Liver (tissue), 9 donors: Measurements from ENCODE around the gene ATP6V0D1. TPM values are rescaled to one million over a fixed set of nuclear protein-coding genes. Genes with fewer than 3 reads are reported as not detected.

Experiments used
- DNase-seq: peaks from one replicate; pipeline ENCODE4 v3.0.0-alpha.2; 2017; ENCODE audit warnings: low spot score
- H3K27ac ChIP-seq, 2 donors: one replicate each; pipeline ENCODE4 v1.7.0; 2013; ENCODE audit warnings: inconsistent platforms in 2 of 2, low read length in 2 of 2, control low read depth in 1 of 2, low read depth in 1 of 2, mild to moderate bottlenecking in 1 of 2
- H3K27me3 ChIP-seq, 4 donors: one replicate each; pipeline versions ENCODE4 v1.6.1 to v1.7.0; 2013; ENCODE audit warnings: low read length in 3 of 4, inconsistent platforms in 1 of 4, mild to moderate bottlenecking in 1 of 4, moderate library complexity in 1 of 4; ENCODE audit not compliant: control insufficient read depth in 4 of 4, insufficient read depth in 4 of 4
- H3K36me3 ChIP-seq, 4 donors: one replicate each; pipeline versions ENCODE4 v1.6.1 to v1.7.0; 2013; ENCODE audit warnings: low read length in 3 of 4, mild to moderate bottlenecking in 3 of 4, low read depth in 1 of 4, moderate library complexity in 1 of 4; ENCODE audit not compliant: control insufficient read depth in 4 of 4, insufficient read depth in 3 of 4
- H3K4me1 ChIP-seq, 4 donors: one replicate each; pipeline versions ENCODE4 v1.6.1 to v1.7.0; 2013; ENCODE audit warnings: low read length in 3 of 4, mild to moderate bottlenecking in 3 of 4, moderate library complexity in 1 of 4; ENCODE audit not compliant: control insufficient read depth in 4 of 4, insufficient read depth in 4 of 4
- H3K4me3 ChIP-seq, 3 donors: one replicate each; pipeline versions ENCODE4 v1.6.1 to v1.7.0; 2013; ENCODE audit warnings: low read length in 3 of 3, control low read depth in 1 of 3, low read depth in 1 of 3, mild to moderate bottlenecking in 1 of 3
- H3K9ac ChIP-seq, 2 donors: one replicate each; pipeline ENCODE4 v1.7.0; 2013; ENCODE audit warnings: low read length in 2 of 2, mild to moderate bottlenecking in 2 of 2, moderate library complexity in 2 of 2, control low read depth in 1 of 2, low read depth in 1 of 2
- H3K9me3 ChIP-seq, 4 donors: one replicate each; pipeline versions ENCODE4 v1.6.1 to v1.7.0; 2013; ENCODE audit warnings: low read length in 3 of 4; ENCODE audit not compliant: control insufficient read depth in 4 of 4
- EGR1 ChIP-seq, 2 donors: IDR thresholded peaks; 2 replicates each; pipeline ENCODE4 v1.6.1; 2016 to 2018; ENCODE audit warnings: antibody characterized with exemption in 2 of 2, low read depth in 2 of 2
- GABPA ChIP-seq, 2 donors: IDR thresholded peaks in 1 of 2; conservative IDR thresholded peaks in 1 of 2; 2 replicates each; pipeline ENCODE4 v1.6.1; 2016; ENCODE audit warnings: antibody characterized with exemption in 2 of 2, mild to moderate bottlenecking in 1 of 2, moderate library complexity in 1 of 2
- HNF4G ChIP-seq: IDR thresholded peaks from 2 replicates; pipeline ENCODE4 v1.6.1; 2016; ENCODE audit warnings: antibody characterized with exemption
- NR2F2 ChIP-seq: IDR thresholded peaks from 2 replicates; pipeline ENCODE4 v1.6.1; 2016; ENCODE audit warnings: antibody characterized with exemption
- RXRA ChIP-seq, 2 donors: IDR thresholded peaks; 2 replicates each; pipeline ENCODE4 v1.6.1; 2017 to 2018; ENCODE audit warnings: antibody characterized with exemption in 2 of 2, mild to moderate bottlenecking in 1 of 2
- WGBS: extraction: QIAGEN DNeasy Blood & Tissue Kit; methylation state at CpG from one replicate; pipeline ENCODE4 v1.1.7; 2013; 5-methylcytosine and 5-hydroxymethylcytosine counted together
- polyA plus RNA-seq, 2 donors: library from polyadenylated mRNA; stranded (reverse) in 1 of 2; unstranded in 1 of 2; fragments of 200-250 nt in 1 of 2; fragments of >200 nt in 1 of 2; fragmentation: Nextera tagmentation in 1 of 2; extraction: Ambion mirVana in 1 of 2; gene quantifications; one replicate each; pipeline versions ENCODE4 v1.2.1 to v1.2.3, GENCODE V29; 2013 to 2015
- total RNA-seq, 2 donors: library from RNA; depleted of rRNA; stranded (reverse); fragments of >200 nt; gene quantifications; one replicate each; pipeline ENCODE4 v1.2.3, GENCODE V29; 2014
- TF ChIP-seq, protein P1 (sequence below): fragments of 150-350 bp; IDR thresholded peaks from 2 replicates; pipeline ENCODE4 v1.5.1; 2017; ENCODE audit warnings: improper control_type of control experiment, low read depth, low read length; ENCODE audit not compliant: missing input control
- TF ChIP-seq, protein P2 (sequence below): IDR thresholded peaks from 2 replicates; pipeline ENCODE4 v1.6.1; 2016; ENCODE audit warnings: antibody characterized with exemption
- TF ChIP-seq, protein P3 (sequence below): IDR thresholded peaks from 2 replicates; pipeline ENCODE4 v1.6.1; 2016; ENCODE audit warnings: antibody characterized with exemption, mild to moderate bottlenecking
- donor health status: healthy.
- donor health status: healthy.
- donor health status: healthy.
- donor health status: healthy.
- donor health status: healthy.

Gene ATP6V0D1
- total and polyA plus RNA-seq, 4 donors, result 47.6 to 80.2 (median 66.6) TPM

DNA sequence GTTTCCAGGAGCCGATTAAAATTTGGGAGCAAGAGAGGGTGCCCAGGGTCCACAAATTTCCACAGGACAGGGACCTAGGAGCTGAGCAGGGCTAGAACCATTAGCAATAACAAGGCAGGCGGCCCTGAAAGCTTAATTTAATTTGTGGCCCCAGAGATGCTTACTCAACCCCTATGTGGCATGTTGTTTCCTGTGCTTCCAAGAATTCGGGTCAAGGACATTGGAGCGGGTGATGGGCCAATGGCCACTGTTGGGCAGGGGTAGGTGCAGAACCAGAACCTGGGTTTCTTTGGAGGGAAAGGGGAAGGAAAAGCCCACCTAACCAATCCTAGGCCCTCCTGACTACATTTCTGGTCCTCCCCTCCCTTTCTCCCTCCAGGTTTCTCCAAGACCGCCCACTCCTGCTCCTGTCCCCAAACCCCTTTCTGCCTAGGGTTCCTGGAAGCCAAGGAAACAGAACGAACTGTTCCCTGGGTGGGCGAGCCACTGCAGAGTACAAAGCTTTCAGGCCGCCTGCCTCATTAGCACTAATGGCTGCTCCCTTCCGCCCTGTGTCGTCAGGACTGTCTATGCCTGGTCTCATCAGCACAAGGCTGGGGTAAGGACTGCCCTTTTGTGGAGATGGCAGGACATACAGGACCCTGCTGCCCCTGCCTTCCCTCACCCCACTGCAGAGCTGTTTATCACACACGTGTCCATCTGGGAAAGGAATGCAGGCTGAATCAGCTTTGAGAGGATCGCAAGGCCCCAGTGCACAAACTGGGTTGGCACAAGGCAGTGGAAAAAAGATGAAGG is 3.0 kb upstream of the ATP6V0D1 start:
- Histone ChIP-seq H3K36me3 (peaks cover 0 to 7% (median 1%) of the 10 kb centered on the region in 4 donors), H3K4me1 (peaks cover 8 to 43% (median 35%) of the 10 kb centered on the region in 4 donors), H3K27me3 (no peaks in the 10 kb centered on the region), H3K27ac (no peak overlapping the region), H3K9ac (no peak overlapping the region), H3K9me3 (no peaks in the 10 kb centered on the region), H3K4me3 (no peak overlapping the region)
- no peak for DNase-seq
- TF ChIP-seq, protein P1, sequence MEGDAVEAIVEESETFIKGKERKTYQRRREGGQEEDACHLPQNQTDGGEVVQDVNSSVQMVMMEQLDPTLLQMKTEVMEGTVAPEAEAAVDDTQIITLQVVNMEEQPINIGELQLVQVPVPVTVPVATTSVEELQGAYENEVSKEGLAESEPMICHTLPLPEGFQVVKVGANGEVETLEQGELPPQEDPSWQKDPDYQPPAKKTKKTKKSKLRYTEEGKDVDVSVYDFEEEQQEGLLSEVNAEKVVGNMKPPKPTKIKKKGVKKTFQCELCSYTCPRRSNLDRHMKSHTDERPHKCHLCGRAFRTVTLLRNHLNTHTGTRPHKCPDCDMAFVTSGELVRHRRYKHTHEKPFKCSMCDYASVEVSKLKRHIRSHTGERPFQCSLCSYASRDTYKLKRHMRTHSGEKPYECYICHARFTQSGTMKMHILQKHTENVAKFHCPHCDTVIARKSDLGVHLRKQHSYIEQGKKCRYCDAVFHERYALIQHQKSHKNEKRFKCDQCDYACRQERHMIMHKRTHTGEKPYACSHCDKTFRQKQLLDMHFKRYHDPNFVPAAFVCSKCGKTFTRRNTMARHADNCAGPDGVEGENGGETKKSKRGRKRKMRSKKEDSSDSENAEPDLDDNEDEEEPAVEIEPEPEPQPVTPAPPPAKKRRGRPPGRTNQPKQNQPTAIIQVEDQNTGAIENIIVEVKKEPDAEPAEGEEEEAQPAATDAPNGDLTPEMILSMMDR, result no peak
- TF ChIP-seq HNF4G (no peak), NR2F2 (no peak), EGR1 (IDR thresholded peaks at IDR 0.05; ENCODE audit: low read depth in 2 of 2) (no peak), RXRA (IDR thresholded peaks at IDR 0.05) (no peak)
- TF ChIP-seq, protein P2, sequence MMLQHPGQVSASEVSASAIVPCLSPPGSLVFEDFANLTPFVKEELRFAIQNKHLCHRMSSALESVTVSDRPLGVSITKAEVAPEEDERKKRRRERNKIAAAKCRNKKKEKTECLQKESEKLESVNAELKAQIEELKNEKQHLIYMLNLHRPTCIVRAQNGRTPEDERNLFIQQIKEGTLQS, result no peak
- TF ChIP-seq, protein P3, sequence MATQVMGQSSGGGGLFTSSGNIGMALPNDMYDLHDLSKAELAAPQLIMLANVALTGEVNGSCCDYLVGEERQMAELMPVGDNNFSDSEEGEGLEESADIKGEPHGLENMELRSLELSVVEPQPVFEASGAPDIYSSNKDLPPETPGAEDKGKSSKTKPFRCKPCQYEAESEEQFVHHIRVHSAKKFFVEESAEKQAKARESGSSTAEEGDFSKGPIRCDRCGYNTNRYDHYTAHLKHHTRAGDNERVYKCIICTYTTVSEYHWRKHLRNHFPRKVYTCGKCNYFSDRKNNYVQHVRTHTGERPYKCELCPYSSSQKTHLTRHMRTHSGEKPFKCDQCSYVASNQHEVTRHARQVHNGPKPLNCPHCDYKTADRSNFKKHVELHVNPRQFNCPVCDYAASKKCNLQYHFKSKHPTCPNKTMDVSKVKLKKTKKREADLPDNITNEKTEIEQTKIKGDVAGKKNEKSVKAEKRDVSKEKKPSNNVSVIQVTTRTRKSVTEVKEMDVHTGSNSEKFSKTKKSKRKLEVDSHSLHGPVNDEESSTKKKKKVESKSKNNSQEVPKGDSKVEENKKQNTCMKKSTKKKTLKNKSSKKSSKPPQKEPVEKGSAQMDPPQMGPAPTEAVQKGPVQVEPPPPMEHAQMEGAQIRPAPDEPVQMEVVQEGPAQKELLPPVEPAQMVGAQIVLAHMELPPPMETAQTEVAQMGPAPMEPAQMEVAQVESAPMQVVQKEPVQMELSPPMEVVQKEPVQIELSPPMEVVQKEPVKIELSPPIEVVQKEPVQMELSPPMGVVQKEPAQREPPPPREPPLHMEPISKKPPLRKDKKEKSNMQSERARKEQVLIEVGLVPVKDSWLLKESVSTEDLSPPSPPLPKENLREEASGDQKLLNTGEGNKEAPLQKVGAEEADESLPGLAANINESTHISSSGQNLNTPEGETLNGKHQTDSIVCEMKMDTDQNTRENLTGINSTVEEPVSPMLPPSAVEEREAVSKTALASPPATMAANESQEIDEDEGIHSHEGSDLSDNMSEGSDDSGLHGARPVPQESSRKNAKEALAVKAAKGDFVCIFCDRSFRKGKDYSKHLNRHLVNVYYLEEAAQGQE, result no peak
- WGBS, result 91% methylated on average over 12 of the region's 12 CpGs

DNA sequence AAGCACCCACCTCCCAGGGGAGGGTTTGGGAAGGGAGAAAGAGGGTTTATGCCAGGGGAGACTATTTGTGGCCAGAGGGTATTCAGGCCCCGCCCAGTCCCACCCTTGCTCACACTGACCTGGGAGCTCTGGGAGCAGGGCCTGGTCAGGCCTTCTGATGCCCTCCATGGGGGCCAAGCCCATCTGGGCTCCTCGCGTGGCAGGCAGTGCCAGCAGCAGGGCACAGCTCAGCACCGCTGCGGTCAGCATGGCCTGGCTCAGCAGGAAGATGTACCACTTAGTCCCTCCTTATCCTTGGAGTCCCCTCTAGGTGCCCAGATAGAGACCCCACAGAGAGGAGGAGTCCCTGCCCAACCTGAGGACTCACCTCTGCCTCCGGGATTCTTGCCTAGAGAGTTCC is 2.2 kb upstream of the ATP6V0D1 start, which contains the start of gene AGRP:
Gene AGRP, minus strand, starts transcription at position 398 of the 400 bp plus-strand sequence. Its CDS starts 149 bp downstream, at position 249.
- Histone ChIP-seq H3K27me3 (no peaks in the 10 kb centered on the region), H3K4me3 (no peak within 1 kb of the TSS), H3K36me3 (peaks cover 0 to 7% (median 1%) of the 10 kb centered on the region in 4 donors), H3K27ac (no peak within 1 kb of the TSS), H3K4me1 (peaks cover 8 to 49% (median 40%) of the 10 kb centered on the region in 4 donors), H3K9me3 (no peaks in the 10 kb centered on the region), H3K9ac (no peak within 1 kb of the TSS)
- 96% methylated on average over 6 of the region's 6 CpGs for WGBS
- no peak for DNase-seq
- no peak for TF ChIP-seq GABPA (IDR thresholded peaks at IDR 0.05 in 1 of 2, conservative IDR thresholded peaks at IDR 0.05 in 1 of 2)
- TF ChIP-seq, protein P3, result no peak
